ENCODE data around the gene CDKAL1.
"Not testable (repeated sequence)": the region's sequence is repeated elsewhere in the genome, so short reads cannot be mapped to it uniquely, and the experiment has no call there.

CDKAL1 gene

GRCh38 chr6:20805021-20805420, 270.8 kb downstream of the CDKAL1 start:
- no peak for DNase-seq

- DNase-seq: no peak
These were observed 272.4 kb downstream of the CDKAL1 start for GRCh38 chr6:20806669-20807068.

GRCh38 chr6:20808439-20808838, 274.2 kb downstream of the CDKAL1 start:
- DNase-seq: no peak

- DNase-seq: no peak
These were observed 274.7 kb downstream of the CDKAL1 start for GRCh38 chr6:20808924-20809323.

GRCh38 chr6:20810727-20811108, 276.5 kb downstream of the CDKAL1 start:
- peak; percentile 16 for DNase-seq

GRCh38 chr6:20811109-20811761, 277.0 kb downstream of the CDKAL1 start:
- DNase-seq: peak; percentile 98

- DNase-seq: no peak
These were observed 278.5 kb downstream of the CDKAL1 start for GRCh38 chr6:20812776-20813175.

GRCh38 chr6:20814494-20814893, 280.2 kb downstream of the CDKAL1 start:
- DNase-seq: no peak

GRCh38 chr6:20816126-20816525, 281.9 kb downstream of the CDKAL1 start:
- DNase-seq: no peak

- DNase-seq: no peak
These were observed 283.6 kb downstream of the CDKAL1 start for GRCh38 chr6:20817806-20818320.

GRCh38 chr6:20819774-20820400, 285.6 kb downstream of the CDKAL1 start:
- no peak for DNase-seq

- DNase-seq: peak; percentile 56
These were observed 292.1 kb downstream of the CDKAL1 start for GRCh38 chr6:20826378-20826777.

GRCh38 chr6:20827798-20828197, 293.5 kb downstream of the CDKAL1 start:
- DNase-seq: no peak

- DNase-seq: no peak
These were observed 296.3 kb downstream of the CDKAL1 start for GRCh38 chr6:20830576-20830975.

- not testable (repeated sequence) for DNase-seq
These were observed 297.0 kb downstream of the CDKAL1 start for GRCh38 chr6:20831251-20831650.

- DNase-seq: no peak
These were observed 299.7 kb downstream of the CDKAL1 start for GRCh38 chr6:20833881-20834515.

GRCh38 chr6:20835315-20836010, 301.2 kb downstream of the CDKAL1 start:
- no peak for DNase-seq

GRCh38 chr6:20837189-20837588, 302.9 kb downstream of the CDKAL1 start:
- no peak for DNase-seq

GRCh38 chr6:20838113-20838512, 303.9 kb downstream of the CDKAL1 start:
- no peak for DNase-seq

- DNase-seq: no peak
These were observed 305.4 kb downstream of the CDKAL1 start for GRCh38 chr6:20839630-20840029.

GRCh38 chr6:20840675-20841074, 306.4 kb downstream of the CDKAL1 start:
- peak; percentile 29 for DNase-seq

GRCh38 chr6:20841806-20842205, 307.5 kb downstream of the CDKAL1 start:
- no peak for DNase-seq

- DNase-seq: no peak
These were observed 311.3 kb downstream of the CDKAL1 start for GRCh38 chr6:20845592-20845991.

All from fibroblast of skin of back (primary cell).